Bronchial epithelial cell (primary cell): Measurements from ENCODE around the gene TPX2. TPM values are rescaled to one million over a fixed set of nuclear protein-coding genes. Genes with fewer than 3 reads are reported as not detected.

Experiments
- DNase-seq: peaks from one replicate; pipeline ENCODE4 v3.0.0-alpha.2; 2010; ENCODE audit warnings: low read depth
- FAIRE-seq: peaks from 2 replicates; lab custom pipeline; 2011; peaks lifted over from hg19 to GRCh38; lab: Jason Lieb, UNC
- H3K27me3 ChIP-seq: 2 replicates; pipeline ENCODE4 v1.5.1; 2011; ENCODE audit warnings: low read length; ENCODE audit not compliant: control insufficient read depth, insufficient read depth
- H3K36me3 ChIP-seq: 2 replicates; pipeline ENCODE4 v1.5.1; 2011; ENCODE audit warnings: low read length; ENCODE audit not compliant: control insufficient read depth, insufficient read depth
- H3K4me3 ChIP-seq: 2 replicates; pipeline ENCODE4 v1.5.1; 2011; ENCODE audit warnings: mild to moderate bottlenecking, low read depth, low read length, control low read depth
- total RNA-seq: library from RNA; depleted of rRNA; stranded (reverse); fragments of >200 nt; gene quantifications from 2 replicates; pipeline ENCODE4 v1.2.1, GENCODE V29; 2014
- TF ChIP-seq, protein P1 (sequence below): IDR thresholded peaks from 2 replicates; pipeline ENCODE4 v1.5.1; 2011; ENCODE audit warnings: mild to moderate bottlenecking, moderate library complexity, low read length, control low read depth, inconsistent platforms; ENCODE audit not compliant: insufficient read depth, severe bottlenecking

TPX2 gene
- total RNA-seq, 1 donor from 2014 or later, result 1.3 TPM

DNA sequence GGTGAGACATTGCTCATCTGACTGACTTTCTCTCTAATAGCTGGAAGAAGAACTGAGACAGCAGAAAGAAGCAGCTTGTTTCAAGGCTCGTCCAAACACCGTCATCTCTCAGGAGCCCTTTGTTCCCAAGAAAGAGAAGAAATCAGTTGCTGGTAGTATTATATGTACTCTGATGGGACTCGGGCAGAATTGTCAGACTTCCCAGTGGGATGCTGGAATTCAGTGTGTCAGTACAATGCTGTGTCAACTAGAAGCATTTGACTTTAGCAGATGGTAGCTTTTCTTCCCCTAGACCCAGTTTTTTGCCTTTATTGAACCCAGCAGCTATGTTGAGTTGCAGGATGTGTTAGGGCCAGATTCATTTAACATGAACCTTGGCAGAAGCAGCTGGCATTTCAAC lies 58.3 kb downstream of the TPX2 start:
- Histone ChIP-seq H3K27me3 (no peaks in the 10 kb centered on the region), H3K4me3 (no peak overlapping the region), H3K36me3 (peaks cover 5% of the 10 kb centered on the region)
- FAIRE-seq (no peak), DNase-seq (no peak)
- TF ChIP-seq, protein P1, sequence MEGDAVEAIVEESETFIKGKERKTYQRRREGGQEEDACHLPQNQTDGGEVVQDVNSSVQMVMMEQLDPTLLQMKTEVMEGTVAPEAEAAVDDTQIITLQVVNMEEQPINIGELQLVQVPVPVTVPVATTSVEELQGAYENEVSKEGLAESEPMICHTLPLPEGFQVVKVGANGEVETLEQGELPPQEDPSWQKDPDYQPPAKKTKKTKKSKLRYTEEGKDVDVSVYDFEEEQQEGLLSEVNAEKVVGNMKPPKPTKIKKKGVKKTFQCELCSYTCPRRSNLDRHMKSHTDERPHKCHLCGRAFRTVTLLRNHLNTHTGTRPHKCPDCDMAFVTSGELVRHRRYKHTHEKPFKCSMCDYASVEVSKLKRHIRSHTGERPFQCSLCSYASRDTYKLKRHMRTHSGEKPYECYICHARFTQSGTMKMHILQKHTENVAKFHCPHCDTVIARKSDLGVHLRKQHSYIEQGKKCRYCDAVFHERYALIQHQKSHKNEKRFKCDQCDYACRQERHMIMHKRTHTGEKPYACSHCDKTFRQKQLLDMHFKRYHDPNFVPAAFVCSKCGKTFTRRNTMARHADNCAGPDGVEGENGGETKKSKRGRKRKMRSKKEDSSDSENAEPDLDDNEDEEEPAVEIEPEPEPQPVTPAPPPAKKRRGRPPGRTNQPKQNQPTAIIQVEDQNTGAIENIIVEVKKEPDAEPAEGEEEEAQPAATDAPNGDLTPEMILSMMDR, result no peak

DNA sequence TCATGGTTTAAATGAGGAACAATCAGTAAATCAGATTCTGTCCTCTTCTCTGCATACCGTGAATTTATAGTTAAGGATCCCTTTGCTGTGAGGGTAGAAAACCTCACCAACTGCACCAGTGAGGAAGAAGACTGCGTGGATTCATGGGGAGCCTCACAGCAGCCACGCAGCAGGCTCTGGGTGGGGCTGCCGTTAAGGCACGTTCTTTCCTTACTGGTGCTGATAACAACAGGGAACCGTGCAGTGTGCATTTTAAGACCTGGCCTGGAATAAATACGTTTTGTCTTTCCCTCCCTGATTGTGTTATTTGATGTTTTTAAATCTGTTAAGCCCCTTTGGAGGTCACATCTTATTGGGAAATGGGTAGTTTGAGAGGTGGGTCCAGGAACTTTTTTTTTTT lies 62.4 kb downstream of the TPX2 start:
- no peak for FAIRE-seq
- TF ChIP-seq, protein P1, result no peak
- H3K4me3 ChIP-seq, result no peak overlapping the region
- peaks cover 3% of the 10 kb centered on the region for H3K36me3 ChIP-seq
- no peaks in the 10 kb centered on the region for H3K27me3 ChIP-seq
- DNase-seq, result no peak

DNA sequence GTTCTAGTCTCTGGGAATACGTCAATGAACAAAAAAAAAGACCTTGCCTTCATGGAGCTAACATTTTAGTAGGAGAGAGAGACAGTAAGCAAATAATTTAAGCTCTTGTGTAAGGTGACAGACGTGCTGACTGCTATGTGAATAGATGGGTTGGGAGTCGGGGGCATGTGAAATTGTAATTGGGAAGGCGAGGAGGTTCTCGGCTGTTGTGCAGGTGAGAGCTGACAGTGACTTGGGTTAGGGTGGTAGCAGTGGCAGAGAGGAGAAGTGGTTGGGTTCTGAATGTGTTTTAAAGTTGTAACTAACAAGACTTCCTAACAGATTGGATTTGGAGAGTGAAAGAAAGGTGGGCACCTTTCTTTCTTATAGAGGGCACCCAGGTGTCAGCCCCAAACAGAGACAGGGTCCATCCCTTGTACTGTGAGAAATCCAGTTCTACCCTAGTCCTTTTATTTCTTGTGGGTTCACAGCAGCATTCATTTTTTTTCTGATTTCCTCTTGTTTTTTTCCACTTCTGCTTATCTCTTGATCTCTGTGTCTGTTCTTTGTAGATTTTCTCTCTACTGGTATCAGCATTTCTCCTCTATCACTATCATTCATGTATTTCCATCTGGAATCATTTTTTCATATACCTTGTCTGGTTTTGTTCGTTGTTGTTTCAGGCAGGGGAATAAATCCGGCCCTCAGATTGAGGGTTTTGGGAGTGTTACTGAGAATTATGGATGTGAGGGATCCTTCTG lies 64.6 kb downstream of the TPX2 start:
- FAIRE-seq (no peak), DNase-seq (no peak)
- no peaks in the 10 kb centered on the region for H3K27me3 ChIP-seq
- H3K36me3 ChIP-seq, result no peaks in the 10 kb centered on the region
- TF ChIP-seq, protein P1, result no peak
- H3K4me3 ChIP-seq, result no peak overlapping the region

DNA sequence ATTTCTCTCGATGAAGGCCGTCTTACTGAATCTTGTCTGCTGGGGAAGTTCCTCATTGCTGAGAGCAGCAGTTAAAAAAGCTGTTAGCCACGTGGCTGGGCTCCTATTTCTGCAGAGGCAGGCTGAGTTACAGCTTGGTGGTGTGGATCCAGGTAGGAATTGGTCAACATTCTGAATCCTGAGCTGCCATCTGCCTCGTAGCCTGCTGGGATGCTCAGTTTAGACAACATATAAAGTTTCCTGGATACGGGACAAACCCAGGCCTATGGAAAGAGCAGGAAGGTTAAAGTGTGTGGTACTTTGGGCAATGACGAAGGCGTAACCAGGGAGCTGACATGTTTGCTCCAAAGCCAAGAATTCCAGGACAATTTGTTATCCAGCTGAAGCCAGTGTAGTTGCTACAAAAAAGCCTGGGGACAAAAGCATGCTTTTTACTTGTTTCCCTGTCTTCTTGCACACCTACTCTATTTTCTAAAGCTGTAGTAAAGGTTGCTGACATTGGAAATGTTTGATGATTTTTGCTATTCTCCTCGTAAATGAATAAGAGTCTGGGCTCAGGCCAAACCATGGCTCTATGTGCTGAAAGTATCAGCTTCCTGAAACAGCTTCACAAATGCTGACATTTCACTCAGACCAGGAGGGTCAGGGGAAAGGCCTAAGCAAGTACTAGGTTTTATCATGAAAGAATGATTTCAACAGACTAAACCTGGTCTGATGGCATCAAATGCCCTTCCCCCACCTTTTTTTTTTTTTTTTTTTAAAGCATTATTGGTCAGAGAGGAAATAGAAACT lies 67.7 kb downstream of the TPX2 start:
- TF ChIP-seq, protein P1, result no peak
- DNase-seq (no peak), FAIRE-seq (no peak)
- no peak overlapping the region for H3K4me3 ChIP-seq
- no peaks in the 10 kb centered on the region for H3K36me3 ChIP-seq
- no peaks in the 10 kb centered on the region for H3K27me3 ChIP-seq

DNA sequence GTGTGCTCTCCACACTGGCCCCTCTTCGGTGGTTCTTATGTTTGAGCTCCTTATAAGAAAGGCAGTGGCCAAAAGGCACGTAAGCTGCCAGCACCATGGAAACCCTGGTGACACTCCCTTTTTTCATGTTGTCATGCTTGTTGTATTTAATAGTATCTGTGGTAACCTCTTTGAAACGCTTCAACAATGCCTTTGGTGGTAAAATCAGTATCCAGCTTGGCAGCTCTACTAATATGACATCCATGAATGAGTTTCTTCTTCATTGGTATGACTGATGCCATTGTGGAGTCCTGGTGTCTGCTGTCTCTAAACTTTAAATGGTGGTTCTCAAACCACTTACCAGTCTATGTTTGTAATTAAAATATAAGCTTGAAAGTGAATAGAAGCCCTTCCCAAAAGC lies 69.4 kb downstream of the TPX2 start:
- Histone ChIP-seq H3K36me3 (no peaks in the 10 kb centered on the region), H3K4me3 (no peak overlapping the region), H3K27me3 (no peaks in the 10 kb centered on the region)
- DNase-seq, result no peak
- TF ChIP-seq, protein P1, result no peak
- FAIRE-seq, result no peak
